MV-4-11 (cell line): ENCODE results near the gene SEC14L1.

Experiments used
- DNase-seq: peaks from one replicate; lab custom pipeline; 2025; lab: John Stamatoyannopoulos, UW

Gene SEC14L1

DNA sequence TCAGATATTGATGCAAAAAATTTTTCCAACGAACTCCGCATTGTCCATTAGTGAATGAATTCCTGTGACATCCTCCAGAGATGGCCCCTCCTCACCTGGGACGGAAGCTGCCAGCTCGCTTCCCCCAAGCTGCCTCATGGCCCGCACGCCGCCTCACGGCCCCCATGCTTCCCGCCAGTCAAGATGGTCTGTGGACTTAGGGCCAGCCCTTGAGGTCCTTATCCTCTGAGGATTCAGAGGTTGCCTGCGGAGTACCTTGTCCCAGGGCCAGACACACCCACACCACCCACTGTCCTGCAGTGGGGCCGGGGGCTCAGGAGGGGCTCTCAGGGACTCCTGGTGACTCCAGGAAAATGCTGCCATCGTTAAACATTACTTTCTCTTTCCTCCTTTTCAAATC is 73.6 kb downstream of the SEC14L1 start:
- DNase-seq: no peak

- DNase-seq: peak; percentile 47
Measured at GRCh38 chr17:77214743-77215142, 74.0 kb downstream of the SEC14L1 start.

- no peak for DNase-seq
Measured at GRCh38 chr17:77215281-77215680, 74.5 kb downstream of the SEC14L1 start.

GRCh38 chr17:77216486-77216885 is 75.7 kb downstream of the SEC14L1 start:
- no peak for DNase-seq

DNA sequence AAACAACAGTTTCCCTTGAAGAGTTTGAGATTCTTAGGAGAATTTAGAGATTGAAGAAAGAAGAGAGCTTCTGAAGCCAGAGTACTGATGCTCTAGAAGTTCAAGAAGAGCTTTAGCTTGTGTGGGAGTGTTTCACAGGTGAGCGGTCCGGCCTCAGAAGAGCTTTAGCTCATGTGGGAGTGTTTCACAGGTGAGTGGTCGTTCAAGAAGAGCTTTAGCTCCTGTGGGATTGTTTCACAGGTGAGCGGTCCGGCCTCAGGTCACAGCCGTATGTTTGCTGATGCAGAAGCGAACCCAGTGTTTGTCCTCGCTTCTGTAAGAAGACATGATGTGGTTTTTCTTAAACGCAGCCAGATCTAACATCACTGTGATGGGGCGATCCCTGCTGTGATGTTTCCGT is 76.4 kb downstream of the SEC14L1 start:
- DNase-seq: no peak

DNA sequence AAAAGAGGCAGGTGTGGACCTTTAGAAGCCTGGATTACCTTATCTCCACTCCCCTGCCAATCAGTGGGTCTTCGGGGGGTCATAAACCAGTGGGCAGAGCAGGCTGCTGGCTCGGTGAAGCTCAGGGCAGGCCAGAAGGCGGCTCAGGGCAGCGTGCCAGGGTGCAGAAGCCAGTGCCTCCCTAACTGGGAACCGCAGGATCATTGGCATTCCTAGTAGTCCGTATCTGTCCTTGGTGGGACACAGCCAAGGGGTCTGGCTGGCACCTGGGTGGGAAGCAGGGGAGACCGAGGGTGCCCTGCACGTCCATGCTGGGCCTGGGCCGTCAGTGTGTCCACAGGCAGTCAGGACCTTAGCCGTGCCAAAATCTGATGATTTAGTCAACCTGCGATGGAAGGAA is 76.8 kb downstream of the SEC14L1 start:
- no peak for DNase-seq

DNA sequence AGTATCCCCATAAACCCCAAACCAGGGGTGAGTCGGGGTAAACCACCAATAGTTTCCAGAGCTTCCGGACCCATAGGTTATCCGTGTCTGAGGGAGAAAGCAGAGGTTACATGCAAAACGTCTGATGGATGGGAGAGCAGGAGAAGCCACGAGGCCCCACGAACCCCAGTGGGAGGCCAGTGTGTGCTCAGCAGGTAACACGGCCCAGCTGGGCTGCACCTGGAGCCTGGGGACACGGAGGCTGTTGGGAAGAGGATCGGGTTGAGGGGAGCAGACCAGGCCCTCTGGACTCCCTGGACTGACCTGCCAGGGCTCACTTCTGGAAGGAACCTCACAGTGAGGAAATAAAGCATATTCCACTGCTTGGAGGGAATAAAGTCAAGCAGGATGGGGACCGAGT is 78.1 kb downstream of the SEC14L1 start:
- no peak for DNase-seq

- DNase-seq: no peak
Measured at GRCh38 chr17:77222356-77222755, 81.6 kb downstream of the SEC14L1 start.

DNA sequence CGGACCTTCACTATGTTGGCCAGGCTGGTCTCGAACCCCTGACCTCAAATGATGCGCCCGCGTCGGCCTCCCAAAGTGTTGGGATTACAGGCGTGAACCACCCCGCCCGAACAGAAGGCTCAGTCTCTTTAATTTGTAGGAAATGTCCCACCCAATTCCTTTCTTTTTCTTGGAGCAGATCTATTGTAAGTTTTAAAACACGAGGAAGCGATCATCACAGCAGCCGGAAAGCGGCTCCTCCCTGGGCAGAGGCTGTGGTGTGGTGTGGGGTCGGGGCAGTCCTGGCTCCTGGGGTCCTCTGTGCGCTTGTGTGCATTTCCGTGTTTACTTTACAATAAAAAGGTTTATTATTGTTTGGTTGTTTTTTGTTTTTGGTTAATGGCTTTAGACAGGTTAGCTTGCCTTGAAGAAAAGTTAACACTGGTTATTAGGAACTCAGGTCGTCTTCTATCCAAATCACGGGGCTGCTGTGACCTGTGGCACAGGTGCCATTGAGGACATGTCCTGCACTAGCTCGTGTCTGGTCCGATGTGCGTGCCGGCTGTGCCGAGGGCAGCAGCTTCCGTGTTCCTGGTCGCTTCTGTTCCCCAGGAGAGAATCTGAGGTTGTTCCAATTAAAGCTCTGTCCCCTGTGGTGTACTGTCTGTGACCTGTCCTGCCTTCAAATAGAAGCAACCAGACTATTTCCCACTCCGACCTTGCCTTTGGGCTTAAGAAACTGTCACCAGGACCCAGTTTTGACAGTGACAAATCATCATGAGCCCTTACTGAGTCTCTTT is 83.1 kb downstream of the SEC14L1 start:
- no peak for DNase-seq

- DNase-seq: no peak
Measured at GRCh38 chr17:77225265-77225664, 84.5 kb downstream of the SEC14L1 start.

- DNase-seq: no peak
Measured at GRCh38 chr17:77227461-77228240, 86.9 kb downstream of the SEC14L1 start.

GRCh38 chr17:77228241-77228752 is 87.5 kb downstream of the SEC14L1 start:
- no peak for DNase-seq

DNA sequence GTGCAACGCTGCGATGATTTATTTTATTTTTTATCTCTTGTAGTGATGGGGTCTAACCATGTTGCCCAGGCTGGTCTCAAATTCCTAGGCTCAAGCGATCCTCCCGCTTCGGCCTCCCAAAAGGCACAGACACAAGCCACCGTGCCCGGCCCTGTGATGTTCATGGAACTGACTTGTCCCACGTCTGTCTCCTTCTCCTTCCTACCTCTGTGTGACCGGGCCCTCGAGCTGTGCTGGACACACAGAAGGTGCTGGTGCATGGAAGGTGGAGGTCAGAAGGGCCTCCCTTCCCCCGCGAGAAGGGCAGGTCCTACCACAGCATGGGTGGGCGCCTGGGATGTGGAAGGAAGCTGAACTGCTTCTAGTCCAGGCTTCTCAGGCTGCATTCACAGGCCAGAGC is 88.0 kb downstream of the SEC14L1 start:
- DNase-seq: no peak

DNA sequence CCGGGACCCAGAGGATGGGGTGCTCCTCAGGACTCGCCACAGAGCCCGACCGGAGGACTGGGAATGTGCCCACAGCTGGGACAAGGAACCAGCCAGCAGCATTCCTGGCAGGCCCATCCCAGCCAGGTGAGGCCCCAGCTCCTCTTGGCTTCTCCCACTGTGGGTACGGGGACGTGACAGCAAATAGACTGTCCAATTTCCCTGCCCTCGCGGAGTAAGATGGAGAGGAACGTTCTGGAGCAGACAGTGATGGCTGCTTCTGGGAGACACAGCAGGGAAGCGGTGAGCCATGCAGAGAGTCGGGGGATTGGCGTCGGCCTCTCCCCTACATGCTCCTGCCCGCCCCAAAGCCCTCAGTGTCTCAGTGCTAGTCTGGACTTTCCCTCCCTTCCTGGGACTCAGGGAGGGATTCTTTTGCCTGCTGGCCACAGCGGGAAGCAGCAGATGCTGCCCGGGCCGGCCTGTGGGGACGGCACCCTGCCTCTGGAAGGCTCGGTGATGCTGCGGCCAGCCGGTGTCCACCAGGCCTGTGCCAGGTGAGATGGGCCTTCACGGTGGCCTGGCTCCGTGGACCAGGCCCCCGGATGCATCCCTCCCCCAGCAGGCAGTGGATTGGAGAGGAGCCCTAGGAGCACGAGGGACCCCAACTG is 89.1 kb downstream of the SEC14L1 start:
- no peak for DNase-seq

GRCh38 chr17:77230436-77230830 is 89.7 kb downstream of the SEC14L1 start:
- no peak for DNase-seq

- DNase-seq: no peak
Measured at GRCh38 chr17:77231076-77231871, 90.5 kb downstream of the SEC14L1 start.

DNA sequence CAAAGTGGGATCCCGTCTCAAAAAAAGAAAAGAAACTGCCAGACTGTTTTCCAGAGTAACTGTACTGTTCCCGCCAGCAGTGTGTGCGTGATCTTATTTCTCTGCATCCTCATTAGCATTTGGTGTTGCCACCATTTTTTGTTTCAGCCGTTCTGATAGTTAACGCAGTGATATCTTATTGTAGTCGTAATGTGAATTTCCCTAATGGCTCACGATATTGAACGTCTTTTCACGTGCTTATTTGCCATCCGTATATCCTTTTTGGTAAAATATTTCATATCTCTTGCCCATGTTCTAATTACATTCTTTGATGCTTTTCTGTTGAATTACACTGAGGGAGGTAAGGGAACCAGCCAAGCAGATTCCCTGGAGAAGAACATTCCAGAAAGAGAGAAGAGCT is 92.4 kb downstream of the SEC14L1 start:
- no peak for DNase-seq

DNA sequence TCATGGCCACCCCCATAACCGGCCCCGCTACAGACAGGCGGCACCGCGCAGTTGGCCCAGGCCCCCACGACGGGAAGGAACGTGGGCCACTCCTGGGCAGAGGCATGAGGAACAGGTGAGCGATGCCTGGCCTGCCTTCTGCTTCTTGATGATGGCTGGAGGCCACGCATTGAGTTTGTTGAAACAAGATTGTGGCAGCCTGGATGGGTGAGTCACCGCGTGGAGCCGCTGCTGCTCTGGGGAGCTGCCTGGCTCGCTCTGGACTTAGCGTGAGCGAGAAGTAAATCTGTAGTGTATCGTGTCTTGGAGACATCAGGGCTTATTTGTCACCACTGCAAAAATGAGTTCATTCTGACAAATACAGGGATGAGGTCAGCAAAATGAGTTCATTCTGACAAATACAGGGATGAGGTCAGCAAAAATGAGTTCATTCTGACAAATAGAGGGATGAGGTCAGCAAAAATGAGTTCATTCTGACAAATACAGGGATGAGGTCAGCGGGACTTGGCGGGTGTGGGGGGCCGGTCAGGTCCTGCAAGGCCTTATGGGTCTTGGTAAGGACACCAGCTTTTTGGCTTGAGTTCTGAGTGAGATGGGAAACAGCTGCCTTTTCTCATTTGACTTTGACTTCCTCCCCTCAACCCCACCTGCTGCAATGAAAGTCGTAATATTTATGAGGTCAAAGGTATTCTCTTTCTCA is 93.0 kb downstream of the SEC14L1 start:
- no peak for DNase-seq

DNA sequence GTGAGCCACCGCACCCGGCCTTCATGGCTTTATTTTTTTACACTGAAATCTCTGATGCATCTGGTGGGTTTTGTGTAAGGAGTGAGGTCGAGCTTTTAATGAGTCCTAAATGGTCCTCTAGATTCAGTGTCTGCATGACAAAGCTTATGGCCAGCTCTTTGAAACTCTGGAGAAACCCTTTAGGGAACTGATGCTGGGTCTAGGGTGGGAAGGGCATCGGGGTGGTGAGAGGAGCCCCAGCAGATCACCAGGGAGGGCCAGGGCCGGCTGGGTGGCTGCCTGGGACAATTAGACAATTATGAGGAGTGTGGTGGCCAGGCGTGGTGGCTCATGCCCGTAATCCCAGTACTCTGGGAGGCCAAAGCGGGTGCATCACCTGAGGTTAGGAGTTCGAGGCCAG is 93.9 kb downstream of the SEC14L1 start:
- no peak for DNase-seq

- DNase-seq: peak; percentile 83
Measured at GRCh38 chr17:77235370-77235941, 94.7 kb downstream of the SEC14L1 start.
